ENCODE measurements around the gene KCNG2. TPM values are rescaled to one million over a fixed set of nuclear protein-coding genes. Genes with fewer than 3 reads are reported as not detected.

Gene KCNG2
- polyA plus RNA-seq, 1 of the 3 experiments (the other 2 are of a cell fraction) = not detected

GRCh38 chr18:79928563-79928960 lies 130.8 kb downstream of the KCNG2 start (continued):
- TF ChIP-seq NFIC (IDR thresholded peaks at IDR 0.05; ENCODE audit: borderline replicate concordance) (no peak), EP300 (IDR thresholded peaks at IDR 0.05; ENCODE audit: borderline replicate concordance in 1 of 2, low read depth in 1 of 2, low read length in 1 of 2) (no peak), SMC3 (IDR thresholded peaks at IDR 0.05; ENCODE audit: low read depth, low read length) (no peak), TCF12 (IDR thresholded peaks at IDR 0.05) (no peak), USF2 (IDR thresholded peaks at IDR 0.05; ENCODE audit: borderline replicate concordance, low read depth, low read length) (no peak)

GRCh38 chr18:79930020-79930642 lies 132.4 kb downstream of the KCNG2 start:
- no peak overlapping the region for H3K9ac ChIP-seq
- no peak overlapping the region for H3K4me3 ChIP-seq (ENCODE audit: low read depth in 2 of 2, low read length in 1 of 2)
- no peak overlapping the region for H3K27ac ChIP-seq (ENCODE audit: low read depth in 2 of 2, low read length in 1 of 2)
- H4K20me1 ChIP-seq (ENCODE audit: insufficient read depth) = no peaks in the 10 kb centered on the region
- H2AFZ ChIP-seq (ENCODE audit: low read depth) = no peak overlapping the region
- peaks cover 2 to 21% of the 10 kb centered on the region in 2 experiments for H3K36me3 ChIP-seq (replicated peaks in 1 of 2; ENCODE audit: control insufficient read depth in 1 of 2, insufficient read depth in 2 of 2, low read length in 1 of 2)
- H3K79me2 ChIP-seq (ENCODE audit: insufficient read depth) = peaks cover 34% of the 10 kb centered on the region; the same call in 1 of the 2 replicates
- no peak overlapping the region for H3K4me2 ChIP-seq
- POLR2A ChIA-PET = no interaction called here
- no peaks in the 10 kb centered on the region for H3K9me2 ChIP-seq
- H3F3A ChIP-seq (replicated peaks; ENCODE audit: insufficient read depth) = peaks cover 12% of the 10 kb centered on the region
- no peaks in the 10 kb centered on the region for H3K27me3 ChIP-seq (ENCODE audit: insufficient read depth)
- 78% methylated on average over 2 of the region's 2 CpGs for WGBS (ENCODE audit: low lambda C conversion rate)
- H3K4me1 ChIP-seq (ENCODE audit: control insufficient read depth in 1 of 2, insufficient read depth in 2 of 2, low read depth in 1 of 2, low read length in 1 of 2) = no peaks in the 10 kb centered on the region
- peaks cover 40% of the 10 kb centered on the region for H3K9me3 ChIP-seq
- CTCF ChIA-PET = interaction anchor here (0.7 kb wide), 1 partner anchor 57 kb away, joined by 3 read pairs; no protein-coding TSS in a partner anchor
- no peak for DNase-seq
- TF ChIP-seq CHD2 (IDR thresholded peaks at IDR 0.05; ENCODE audit: low read length, partially characterized antibody) (no peak), NFIC (IDR thresholded peaks at IDR 0.05; ENCODE audit: borderline replicate concordance) (no peak)

- no peaks in the 10 kb centered on the region for H3K27me3 ChIP-seq (ENCODE audit: insufficient read depth)
- H3K9ac ChIP-seq = no peak overlapping the region
- no peaks in the 10 kb centered on the region for H3K9me2 ChIP-seq
- peaks cover 40% of the 10 kb centered on the region for H3K9me3 ChIP-seq
- peaks cover 12% of the 10 kb centered on the region for H3F3A ChIP-seq (replicated peaks; ENCODE audit: insufficient read depth)
- 77% methylated on average over 2 of the region's 2 CpGs for WGBS (ENCODE audit: low lambda C conversion rate)
- DNase-seq = no peak
- ChIA-PET POLR2A (no interaction called here), CTCF (no interaction called here)
- H3K4me2 ChIP-seq = no peak overlapping the region
- H3K4me1 ChIP-seq (ENCODE audit: control insufficient read depth in 1 of 2, insufficient read depth in 2 of 2, low read depth in 1 of 2, low read length in 1 of 2) = no peaks in the 10 kb centered on the region
- no peak for TF ChIP-seq TCF12 (IDR thresholded peaks at IDR 0.05)
- TF ChIP-seq SIN3A (IDR thresholded peaks at IDR 0.05; ENCODE audit: borderline replicate concordance, low read depth, low read length) = no peak
- no peak for TF ChIP-seq CTCF (IDR thresholded peaks at IDR 0.05)
- no peak for TF ChIP-seq FOXJ3 (CRISPR knock-in tag; IDR thresholded peaks at IDR 0.05)
- no peak for TF ChIP-seq CHD2 (IDR thresholded peaks at IDR 0.05; ENCODE audit: low read length, partially characterized antibody)
- TF ChIP-seq NFIC (IDR thresholded peaks at IDR 0.05; ENCODE audit: borderline replicate concordance) = no peak
- no peak for TF ChIP-seq MXI1 (IDR thresholded peaks at IDR 0.05; ENCODE audit: low read depth, low read length)
- no peak for TF ChIP-seq MEF2A (IDR thresholded peaks at IDR 0.05; ENCODE audit: borderline replicate concordance, low read depth)
- TF ChIP-seq MAX (IDR thresholded peaks at IDR 0.05; ENCODE audit: low read depth) = no peak
- TF ChIP-seq RXRA (IDR thresholded peaks at IDR 0.05; ENCODE audit: borderline replicate concordance, low read depth) = no peak
- TF ChIP-seq POLR2AphosphoS5 (IDR thresholded peaks at IDR 0.05; ENCODE audit: low read depth, low read length) = no peak
- no peak overlapping the region for H2AFZ ChIP-seq (ENCODE audit: low read depth)
- H3K27ac ChIP-seq (ENCODE audit: low read depth in 2 of 2, low read length in 1 of 2) = no peak overlapping the region
- H4K20me1 ChIP-seq (ENCODE audit: insufficient read depth) = no peaks in the 10 kb centered on the region
- peaks cover 2 to 30% of the 10 kb centered on the region in 2 experiments for H3K36me3 ChIP-seq (replicated peaks in 1 of 2; ENCODE audit: control insufficient read depth in 1 of 2, insufficient read depth in 2 of 2, low read length in 1 of 2)
- H3K4me3 ChIP-seq (ENCODE audit: low read depth in 2 of 2, low read length in 1 of 2) = no peak overlapping the region
- peaks cover 45% of the 10 kb centered on the region; the same call in 1 of the 2 replicates for H3K79me2 ChIP-seq (ENCODE audit: insufficient read depth)
These were observed 133.7 kb downstream of the KCNG2 start for GRCh38 chr18:79931475-79931874.

Measured in SK-N-SH (cell line).